K562 (cell line): ENCODE measurements around the gene MTFR2. TPM values are rescaled to one million over a fixed set of nuclear protein-coding genes. Genes with fewer than 3 reads are reported as not detected.

Experiments used
- CBX3 ChIP-seq, 2 experiments: IDR thresholded peaks; 1 replicate in 1 of 2; 2 replicates in 1 of 2; pipeline ENCODE4 v1.6.1; 2012; ENCODE audit warnings: inconsistent platforms in 2 of 2, low read length in 2 of 2, borderline replicate concordance in 1 of 2, control low read depth in 1 of 2
- CTBP1 ChIP-seq: fragments of 450-650 bp; IDR thresholded peaks from 2 replicates; pipeline ENCODE4 v1.6.1; 2016; ENCODE audit warnings: borderline replicate concordance
- FOXK1 ChIP-seq: sonication (generic); formaldehyde crosslinking; IDR thresholded peaks from 2 replicates; pipeline ENCODE4 v1.8.0; 2022; ENCODE audit warnings: missing genetic modification reagents, mild to moderate bottlenecking, borderline replicate concordance
- IRF2 ChIP-seq: sonication (generic); formaldehyde crosslinking; IDR thresholded peaks from 2 replicates; pipeline ENCODE4 v1.8.1; 2022; ENCODE audit warnings: mild to moderate bottlenecking, missing genetic modification reagents
- MLLT1 ChIP-seq, 2 experiments: fragments of 450-650 bp; IDR thresholded peaks; 2 replicates each; pipeline ENCODE4 v1.6.1; 2016
- NEUROD1 ChIP-seq: fragments of 150-350 bp; IDR thresholded peaks from 2 replicates; pipeline ENCODE4 v1.6.1; 2014; ENCODE audit warnings: borderline replicate concordance, low read length, low read depth; ENCODE audit not compliant: partially characterized antibody
- NFXL1 ChIP-seq: fragments of 450-650 bp; formaldehyde crosslinking; IDR thresholded peaks from 2 replicates; pipeline ENCODE4 v1.4.0; 2021; ENCODE audit warnings: mild to moderate bottlenecking
- PKNOX1 ChIP-seq: fragments of 450-650 bp; IDR thresholded peaks from 2 replicates; pipeline ENCODE4 v1.6.1; 2016
- POLR2AphosphoS5 ChIP-seq: IDR thresholded peaks from 2 replicates; pipeline ENCODE4 v1.6.1; 2011; ENCODE audit warnings: mild to moderate bottlenecking, low read depth, low read length, moderate library complexity; ENCODE audit not compliant: control insufficient read depth, insufficient read depth
- SAFB ChIP-seq: fragments of 200-400 bp; formaldehyde crosslinking; IDR thresholded peaks from 2 replicates; pipeline ENCODE4 v1.6.1; 2017; ENCODE audit warnings: low read depth, low read length, borderline replicate concordance
- ZBTB9 ChIP-seq: fragments of 450-650 bp; formaldehyde crosslinking; IDR thresholded peaks from 2 replicates; pipeline ENCODE4 v1.4.0; 2020; ENCODE audit warnings: mild to moderate bottlenecking, moderate library complexity
- ZNF134 ChIP-seq: fragments of 250-450 bp; sonication (Bioruptor Pico); conservative IDR thresholded peaks from 2 replicates; pipeline ENCODE4 v1.4.0; 2020
- ZNF324 ChIP-seq: fragments of 250-450 bp; sonication (Bioruptor Pico); IDR thresholded peaks from 2 replicates; pipeline ENCODE4 v1.4.0; 2020; ENCODE audit warnings: mild to moderate bottlenecking
- polyA plus RNA-seq, 8 experiments: library from polyadenylated mRNA; depleted of rRNA in 4 of 8; stranded (reverse) in 5 of 8; unstranded in 3 of 8; fragments of >200 nt; fragmentation: Nextera tagmentation in 2 of 8; fragmentation: Illumina TruSeq in 1 of 8; extraction: Ambion mirVana in 2 of 8; extraction: Trizol in 1 of 8; gene quantifications; 2 replicates each; pipeline versions ENCODE4 v1.2.1 to v1.2.3, GENCODE V29; 2011 to 2014; ENCODE audit warnings: inconsistent platforms in 1 of 8, missing spikeins in 1 of 8
- total RNA-seq, 7 experiments: library from RNA; depleted of rRNA in 6 of 7; stranded (reverse); fragments of >200 nt in 6 of 7; fragmentation: Illumina TruSeq in 2 of 7; extraction: Trizol in 2 of 7; gene quantifications; 2 replicates each; pipeline versions ENCODE4 v1.2.1 to v1.2.3, GENCODE V29; 2011 to 2021; ENCODE audit warnings: low replicate concordance in 1 of 7
- TF ChIP-seq, protein P1 (sequence below): sonication (generic); formaldehyde crosslinking; IDR thresholded peaks from 2 replicates; pipeline ENCODE4 v1.8.0; 2023; ENCODE audit warnings: mild to moderate bottlenecking, missing genetic modification reagents
- TF ChIP-seq, protein P2 (sequence below): sonication (generic); formaldehyde crosslinking; IDR thresholded peaks from 2 replicates; pipeline ENCODE4 v1.8.1; 2023; ENCODE audit warnings: missing genetic modification reagents, mild to moderate bottlenecking, borderline replicate concordance

MTFR2 gene
- total and polyA plus RNA-seq, 9 of the 15 experiments (the other 6 are each of a cell fraction or from before 2014, with no cell fraction given), result 10.1 to 63.3 (median 45.9) TPM

- TF ChIP-seq ZBTB9 (CRISPR knock-in tag) (peak; percentile 76; the same call in 1 of the 2 replicates), ZNF134 (CRISPR knock-in tag) (no peak), SAFB (peak; percentile 82), MLLT1 (IDR thresholded peaks at IDR 0.05) (no peak), NFXL1 (CRISPR knock-in tag) (peak; percentile 67; the same call in 1 of the 2 replicates), CTBP1 (no peak), NEUROD1 (no peak), IRF2 (no peak), POLR2AphosphoS5 (no peak), ZNF324 (CRISPR knock-in tag) (0 out of 2 replicates have a peak, but pooled peaks have one; percentile 41), PKNOX1 (no peak), FOXK1 (CRISPR knock-in tag) (no peak), CBX3 (IDR thresholded peaks at IDR 0.05; ENCODE audit: borderline replicate concordance in 1 of 2, low read length in 2 of 2) (no peak)
- TF ChIP-seq, protein P1, sequence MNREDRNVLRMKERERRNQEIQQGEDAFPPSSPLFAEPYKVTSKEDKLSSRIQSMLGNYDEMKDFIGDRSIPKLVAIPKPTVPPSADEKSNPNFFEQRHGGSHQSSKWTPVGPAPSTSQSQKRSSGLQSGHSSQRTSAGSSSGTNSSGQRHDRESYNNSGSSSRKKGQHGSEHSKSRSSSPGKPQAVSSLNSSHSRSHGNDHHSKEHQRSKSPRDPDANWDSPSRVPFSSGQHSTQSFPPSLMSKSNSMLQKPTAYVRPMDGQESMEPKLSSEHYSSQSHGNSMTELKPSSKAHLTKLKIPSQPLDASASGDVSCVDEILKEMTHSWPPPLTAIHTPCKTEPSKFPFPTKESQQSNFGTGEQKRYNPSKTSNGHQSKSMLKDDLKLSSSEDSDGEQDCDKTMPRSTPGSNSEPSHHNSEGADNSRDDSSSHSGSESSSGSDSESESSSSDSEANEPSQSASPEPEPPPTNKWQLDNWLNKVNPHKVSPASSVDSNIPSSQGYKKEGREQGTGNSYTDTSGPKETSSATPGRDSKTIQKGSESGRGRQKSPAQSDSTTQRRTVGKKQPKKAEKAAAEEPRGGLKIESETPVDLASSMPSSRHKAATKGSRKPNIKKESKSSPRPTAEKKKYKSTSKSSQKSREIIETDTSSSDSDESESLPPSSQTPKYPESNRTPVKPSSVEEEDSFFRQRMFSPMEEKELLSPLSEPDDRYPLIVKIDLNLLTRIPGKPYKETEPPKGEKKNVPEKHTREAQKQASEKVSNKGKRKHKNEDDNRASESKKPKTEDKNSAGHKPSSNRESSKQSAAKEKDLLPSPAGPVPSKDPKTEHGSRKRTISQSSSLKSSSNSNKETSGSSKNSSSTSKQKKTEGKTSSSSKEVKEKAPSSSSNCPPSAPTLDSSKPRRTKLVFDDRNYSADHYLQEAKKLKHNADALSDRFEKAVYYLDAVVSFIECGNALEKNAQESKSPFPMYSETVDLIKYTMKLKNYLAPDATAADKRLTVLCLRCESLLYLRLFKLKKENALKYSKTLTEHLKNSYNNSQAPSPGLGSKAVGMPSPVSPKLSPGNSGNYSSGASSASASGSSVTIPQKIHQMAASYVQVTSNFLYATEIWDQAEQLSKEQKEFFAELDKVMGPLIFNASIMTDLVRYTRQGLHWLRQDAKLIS, result no peak
- TF ChIP-seq, protein P2, sequence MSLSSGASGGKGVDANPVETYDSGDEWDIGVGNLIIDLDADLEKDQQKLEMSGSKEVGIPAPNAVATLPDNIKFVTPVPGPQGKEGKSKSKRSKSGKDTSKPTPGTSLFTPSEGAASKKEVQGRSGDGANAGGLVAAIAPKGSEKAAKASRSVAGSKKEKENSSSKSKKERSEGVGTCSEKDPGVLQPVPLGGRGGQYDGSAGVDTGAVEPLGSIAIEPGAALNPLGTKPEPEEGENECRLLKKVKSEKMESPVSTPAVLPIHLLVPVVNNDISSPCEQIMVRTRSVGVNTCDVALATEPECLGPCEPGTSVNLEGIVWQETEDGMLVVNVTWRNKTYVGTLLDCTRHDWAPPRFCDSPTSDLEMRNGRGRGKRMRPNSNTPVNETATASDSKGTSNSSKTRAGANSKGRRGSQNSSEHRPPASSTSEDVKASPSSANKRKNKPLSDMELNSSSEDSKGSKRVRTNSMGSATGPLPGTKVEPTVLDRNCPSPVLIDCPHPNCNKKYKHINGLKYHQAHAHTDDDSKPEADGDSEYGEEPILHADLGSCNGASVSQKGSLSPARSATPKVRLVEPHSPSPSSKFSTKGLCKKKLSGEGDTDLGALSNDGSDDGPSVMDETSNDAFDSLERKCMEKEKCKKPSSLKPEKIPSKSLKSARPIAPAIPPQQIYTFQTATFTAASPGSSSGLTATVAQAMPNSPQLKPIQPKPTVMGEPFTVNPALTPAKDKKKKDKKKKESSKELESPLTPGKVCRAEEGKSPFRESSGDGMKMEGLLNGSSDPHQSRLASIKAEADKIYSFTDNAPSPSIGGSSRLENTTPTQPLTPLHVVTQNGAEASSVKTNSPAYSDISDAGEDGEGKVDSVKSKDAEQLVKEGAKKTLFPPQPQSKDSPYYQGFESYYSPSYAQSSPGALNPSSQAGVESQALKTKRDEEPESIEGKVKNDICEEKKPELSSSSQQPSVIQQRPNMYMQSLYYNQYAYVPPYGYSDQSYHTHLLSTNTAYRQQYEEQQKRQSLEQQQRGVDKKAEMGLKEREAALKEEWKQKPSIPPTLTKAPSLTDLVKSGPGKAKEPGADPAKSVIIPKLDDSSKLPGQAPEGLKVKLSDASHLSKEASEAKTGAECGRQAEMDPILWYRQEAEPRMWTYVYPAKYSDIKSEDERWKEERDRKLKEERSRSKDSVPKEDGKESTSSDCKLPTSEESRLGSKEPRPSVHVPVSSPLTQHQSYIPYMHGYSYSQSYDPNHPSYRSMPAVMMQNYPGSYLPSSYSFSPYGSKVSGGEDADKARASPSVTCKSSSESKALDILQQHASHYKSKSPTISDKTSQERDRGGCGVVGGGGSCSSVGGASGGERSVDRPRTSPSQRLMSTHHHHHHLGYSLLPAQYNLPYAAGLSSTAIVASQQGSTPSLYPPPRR, result no peak
Measured at GRCh38 chr6:136289327-136289578, 39.1 kb upstream of the MTFR2 start (continued).
